ENCODE results near the gene NBPF3. TPM values are rescaled to one million over a fixed set of nuclear protein-coding genes. Genes with fewer than 3 reads are reported as not detected.

NBPF3 gene
- total and polyA plus RNA-seq, 3 donors from 2014 or later: 38.3 to 49.1 (median 42.0) TPM

GRCh38 chr1:21495225-21495820, 55.4 kb downstream of the NBPF3 start:
- 87 to 91% methylated on average over 7 of the region's 7 CpGs for WGBS, 2 donors
- Histone ChIP-seq H3K4me3 (no peak overlapping the region), H3K27me3 (no peaks in the 10 kb centered on the region), H3K9me3 (no peaks in the 10 kb centered on the region), H3K4me1 (no peaks in the 10 kb centered on the region), H3K36me3 (ENCODE audit: low read depth, missing control alignments) (no peaks in the 10 kb centered on the region), H3K27ac (no peak overlapping the region)
- intact Hi-C loops (cut with DNase I; ENCODE audit: low total_unique reads): no loop called here
- no peak for DNase-seq
- TF ChIP-seq POLR2A (IDR thresholded peaks at IDR 0.05) (no peak), CTCF (IDR thresholded peaks at IDR 0.05) (no peak)

- Histone ChIP-seq H3K4me1 (no peaks in the 10 kb centered on the region), H3K4me3 (no peak overlapping the region), H3K9me3 (no peaks in the 10 kb centered on the region), H3K27me3 (no peaks in the 10 kb centered on the region), H3K27ac (no peak overlapping the region), H3K36me3 (ENCODE audit: low read depth, missing control alignments) (no peaks in the 10 kb centered on the region)
- 92 to 95% methylated on average over 1 of the region's 1 CpG for WGBS, 2 donors
- no peak for DNase-seq
- TF ChIP-seq CTCF (IDR thresholded peaks at IDR 0.05) (no peak), POLR2A (IDR thresholded peaks at IDR 0.05) (no peak)
- intact Hi-C loops (cut with DNase I; ENCODE audit: low total_unique reads): no loop called here
Measured at GRCh38 chr1:21496063-21496462, 56.1 kb downstream of the NBPF3 start.

- no peaks in the 10 kb centered on the region for H3K4me1 ChIP-seq
- DNase-seq: no peak
- H3K36me3 ChIP-seq (ENCODE audit: low read depth, missing control alignments): no peaks in the 10 kb centered on the region
- intact Hi-C loops (cut with DNase I; ENCODE audit: low total_unique reads): no loop called here
- WGBS, 2 donors: 90 to 100% methylated on average over 3 of the region's 3 CpGs
- no peaks in the 10 kb centered on the region for H3K9me3 ChIP-seq
- no peak overlapping the region for H3K4me3 ChIP-seq
- H3K27me3 ChIP-seq: no peaks in the 10 kb centered on the region
- TF ChIP-seq CTCF (IDR thresholded peaks at IDR 0.05) (no peak), POLR2A (IDR thresholded peaks at IDR 0.05) (no peak)
- H3K27ac ChIP-seq: no peak overlapping the region
Measured at GRCh38 chr1:21496886-21497285, 56.9 kb downstream of the NBPF3 start.

GRCh38 chr1:21497466-21498061, 57.6 kb downstream of the NBPF3 start:
- Histone ChIP-seq H3K9me3 (no peaks in the 10 kb centered on the region), H3K4me3 (no peak overlapping the region), H3K27ac (no peak overlapping the region), H3K4me1 (no peaks in the 10 kb centered on the region), H3K27me3 (no peaks in the 10 kb centered on the region), H3K36me3 (ENCODE audit: low read depth, missing control alignments) (no peaks in the 10 kb centered on the region)
- DNase-seq: no peak
- 70 to 71% methylated on average over 4 to 7 of the region's 7 CpGs for WGBS, 2 donors
- intact Hi-C loops (cut with DNase I; ENCODE audit: low total_unique reads): no loop called here
- TF ChIP-seq CTCF (IDR thresholded peaks at IDR 0.05): no peak
- no peak for TF ChIP-seq POLR2A (IDR thresholded peaks at IDR 0.05)
